HG02973 (cell line): Measurements from ENCODE around the gene NR5A1.

Experiments used
- ATAC-seq: cut with Tn5 transposase; IDR thresholded peaks from one replicate; pipeline ENCODE4 v1.9.1; 2021; ENCODE audit warnings: moderate library complexity; ENCODE audit not compliant: unreplicated experiment

NR5A1 gene

DNA sequence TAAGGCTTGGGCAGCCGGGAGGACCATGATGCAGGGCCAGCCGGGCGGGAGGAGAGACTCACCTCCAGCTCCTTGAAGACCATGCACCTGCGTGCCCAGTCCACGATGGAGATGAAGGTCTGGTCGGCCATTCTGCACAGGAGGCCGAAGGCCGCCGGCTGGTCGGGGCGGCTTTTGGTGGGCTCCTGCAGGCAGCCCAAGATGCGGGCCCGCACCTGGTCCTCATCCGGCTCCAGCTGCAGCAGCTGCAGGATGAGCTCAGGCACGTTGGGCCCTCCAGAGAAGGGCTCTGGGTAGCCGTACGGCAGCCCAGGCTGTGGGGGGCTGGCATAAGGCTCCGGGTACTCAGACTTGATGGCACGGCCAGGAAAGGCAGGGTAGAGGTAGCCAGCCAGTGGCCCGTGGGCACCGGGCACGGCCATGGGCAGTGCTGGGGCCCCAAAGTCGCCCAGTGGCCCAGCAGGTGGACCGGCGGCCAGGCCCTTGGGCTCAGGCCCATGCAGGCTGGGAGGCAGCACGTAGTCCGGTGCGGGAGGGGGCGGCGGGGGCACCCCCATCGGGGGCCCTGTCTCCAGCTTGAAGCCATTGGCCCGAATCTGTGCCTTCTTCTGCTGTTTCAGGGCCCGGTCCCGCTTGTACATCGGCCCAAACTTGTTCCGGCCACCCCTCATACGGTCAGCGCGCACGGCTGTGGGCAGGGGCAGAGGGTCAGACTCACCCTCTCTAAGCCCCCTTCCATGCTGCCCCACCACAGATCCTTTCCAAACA, 7.0 kb downstream of the NR5A1 start:
- no peak for ATAC-seq

DNA sequence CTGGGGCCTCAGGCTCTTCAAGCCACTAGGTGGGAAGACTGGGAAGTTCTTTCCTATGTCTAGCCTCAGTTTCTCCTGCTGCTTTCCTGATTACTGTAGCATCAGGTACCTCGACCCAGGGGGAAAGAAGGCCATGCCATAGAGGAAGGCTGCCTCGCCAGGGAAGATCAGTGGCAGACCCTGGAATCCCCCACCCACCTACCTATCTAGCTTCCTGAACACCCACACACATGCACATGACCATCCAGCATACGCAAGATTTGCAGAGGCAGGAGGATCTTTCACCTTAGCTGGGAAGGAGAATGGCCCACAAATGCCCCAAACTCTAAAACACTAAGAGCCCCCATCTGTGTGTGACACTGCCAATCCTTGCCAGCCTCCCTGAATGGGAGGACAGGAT, 8.0 kb downstream of the NR5A1 start:
- ATAC-seq = no peak

DNA sequence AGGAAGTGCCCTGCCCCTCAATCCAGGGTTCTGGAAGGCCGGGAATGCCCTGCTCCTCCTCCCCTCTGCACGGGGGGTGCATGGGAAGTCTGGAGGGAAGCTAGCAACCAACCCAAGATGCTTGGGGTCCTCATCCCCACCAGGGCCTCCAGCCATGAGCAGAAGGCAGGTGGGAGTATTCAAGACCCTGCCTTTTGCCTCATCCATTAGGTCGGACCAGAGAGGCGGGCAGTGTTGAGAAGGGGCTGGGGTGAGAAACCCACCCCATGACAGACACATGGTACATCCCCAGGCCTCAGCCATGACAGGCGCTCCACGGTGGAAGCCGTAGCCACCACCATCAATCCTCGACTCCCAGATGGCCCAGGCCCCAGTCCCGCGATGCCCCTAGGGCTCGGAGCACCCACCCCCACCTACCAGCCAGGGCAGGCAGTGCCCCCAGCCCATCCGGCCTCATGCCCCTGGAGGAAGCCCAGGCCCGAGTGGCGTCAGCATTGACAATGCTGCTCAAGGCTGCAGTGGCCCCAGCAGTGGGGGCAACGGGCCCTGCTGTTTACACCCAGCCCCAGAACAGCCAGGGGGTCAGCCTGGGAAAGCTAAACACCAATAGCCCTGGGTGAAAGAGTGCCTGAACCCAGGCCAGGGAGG, 8.6 kb downstream of the NR5A1 start:
- ATAC-seq = no peak

DNA sequence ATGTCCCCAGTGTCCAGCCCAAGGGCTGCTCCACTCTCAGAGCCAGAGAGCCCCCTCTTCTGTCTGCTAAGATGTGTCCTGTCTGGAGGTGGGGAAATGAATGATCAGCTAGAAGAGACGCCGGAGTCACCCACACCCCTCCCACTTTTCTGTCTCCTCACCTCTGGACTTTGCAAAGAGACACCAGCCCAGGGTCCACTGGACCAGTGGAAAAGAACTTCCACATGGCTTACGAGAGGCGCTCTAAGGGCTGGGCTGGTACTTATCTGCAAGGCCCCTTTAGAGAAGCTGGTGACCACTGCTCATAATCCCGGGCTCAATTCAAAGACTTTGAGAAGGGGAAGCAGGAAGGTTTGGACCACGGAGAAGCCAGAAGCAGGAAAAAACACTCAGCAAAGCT, 9.2 kb downstream of the NR5A1 start:
- ATAC-seq = no peak

DNA sequence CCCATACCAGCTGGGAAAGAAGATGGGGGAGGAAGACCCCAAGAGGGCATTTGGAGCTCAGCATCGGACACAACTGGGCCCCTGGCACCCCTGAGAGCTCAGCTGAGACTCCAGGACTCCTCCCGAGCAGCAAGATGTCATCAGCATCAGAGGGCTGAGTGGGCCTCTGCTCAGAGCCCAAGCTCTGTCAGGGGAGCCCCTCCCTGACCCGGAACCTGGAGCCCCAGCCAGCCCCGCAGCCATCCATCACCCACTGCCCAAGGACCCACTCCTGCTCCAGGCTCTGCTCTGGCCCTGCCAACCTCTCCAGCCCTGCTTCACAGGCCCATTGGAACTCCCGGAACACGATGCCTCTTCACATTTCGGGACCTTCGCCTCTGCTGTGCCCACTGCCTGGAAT, 9.8 kb downstream of the NR5A1 start:
- no peak for ATAC-seq

DNA sequence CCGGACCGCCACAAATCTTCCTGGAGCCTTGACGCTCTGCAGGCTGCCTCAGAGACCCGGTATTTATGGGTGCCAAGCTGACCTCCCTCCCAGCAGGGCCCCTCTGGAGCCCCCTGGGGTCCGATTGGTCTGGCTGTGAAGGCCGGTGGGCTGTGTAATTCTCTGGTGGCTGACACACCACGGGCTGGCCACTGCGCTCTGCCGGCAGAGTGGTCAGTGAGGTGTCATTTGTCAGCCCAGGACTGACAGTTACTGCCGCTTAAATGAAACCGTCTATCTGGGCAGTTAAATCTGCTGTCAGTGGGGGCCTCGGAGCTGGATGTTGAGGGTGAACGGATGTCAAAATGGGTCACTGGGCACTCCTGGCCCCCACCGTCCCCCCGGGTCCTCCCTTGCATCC, 10.7 kb downstream of the NR5A1 start:
- ATAC-seq = no peak

DNA sequence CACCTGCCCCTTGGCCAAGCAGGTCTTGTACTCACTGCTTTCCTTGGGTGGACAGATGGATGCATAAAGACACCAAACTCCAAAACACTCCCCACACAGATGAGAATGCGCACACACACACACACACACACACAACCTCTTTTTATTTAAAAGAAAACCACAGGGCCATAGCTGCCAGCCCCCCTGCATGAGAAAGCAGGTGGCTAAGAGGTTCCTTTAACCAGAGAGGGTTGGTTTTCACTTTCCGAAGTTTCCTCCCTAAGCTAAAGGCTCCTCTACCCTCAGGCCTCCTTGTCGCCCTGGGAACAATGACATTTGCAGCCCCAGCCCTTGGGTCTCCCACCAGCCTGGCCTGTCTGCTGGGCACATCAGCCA, 11.1 kb downstream of the NR5A1 start:
- no peak for ATAC-seq

DNA sequence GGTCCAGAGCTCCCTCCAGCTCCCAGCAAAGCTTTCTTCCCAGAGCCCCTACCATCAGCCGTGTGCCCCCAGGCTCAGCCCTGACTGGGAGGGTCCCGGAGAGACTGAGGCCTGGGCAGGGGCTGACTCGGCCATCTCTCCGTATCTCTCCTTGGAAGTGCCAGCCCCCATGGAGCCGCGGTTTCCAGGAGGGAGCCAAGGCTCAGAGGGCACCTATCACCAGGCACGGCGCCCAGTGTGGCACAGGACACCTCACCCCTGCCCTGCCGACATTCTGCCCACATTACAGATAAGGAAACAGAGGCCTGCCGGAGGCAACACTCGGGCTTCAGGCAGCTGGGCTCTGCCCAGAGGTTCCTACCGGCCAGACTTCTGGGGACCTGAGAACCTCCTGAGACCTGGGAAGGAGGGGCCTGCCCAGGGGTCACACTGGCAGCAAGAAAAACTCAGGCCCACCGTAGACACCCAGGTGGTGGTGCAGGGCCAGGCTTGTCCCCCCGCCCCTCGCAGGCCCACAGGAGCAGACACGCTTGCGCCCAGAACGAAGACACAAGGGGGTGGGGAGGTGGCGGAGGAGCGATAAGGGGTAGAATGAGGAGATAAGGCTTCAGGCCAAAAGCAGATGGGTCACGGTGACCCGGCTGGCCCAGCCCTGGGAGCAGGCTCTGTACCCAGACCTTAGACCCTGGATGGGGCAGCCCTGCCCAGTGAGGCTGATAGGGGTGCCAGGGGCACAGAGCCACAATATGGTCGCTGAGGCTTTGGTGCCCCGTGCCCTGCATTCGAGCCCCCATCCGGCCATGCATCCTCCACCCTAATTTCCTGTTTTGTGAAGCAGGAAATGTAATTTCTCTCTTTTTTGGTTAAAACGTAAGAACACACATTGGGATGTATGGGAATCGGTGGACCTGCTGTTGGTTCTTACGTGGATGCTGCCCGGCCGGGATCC, 11.8 kb downstream of the NR5A1 start:
- ATAC-seq = no peak

DNA sequence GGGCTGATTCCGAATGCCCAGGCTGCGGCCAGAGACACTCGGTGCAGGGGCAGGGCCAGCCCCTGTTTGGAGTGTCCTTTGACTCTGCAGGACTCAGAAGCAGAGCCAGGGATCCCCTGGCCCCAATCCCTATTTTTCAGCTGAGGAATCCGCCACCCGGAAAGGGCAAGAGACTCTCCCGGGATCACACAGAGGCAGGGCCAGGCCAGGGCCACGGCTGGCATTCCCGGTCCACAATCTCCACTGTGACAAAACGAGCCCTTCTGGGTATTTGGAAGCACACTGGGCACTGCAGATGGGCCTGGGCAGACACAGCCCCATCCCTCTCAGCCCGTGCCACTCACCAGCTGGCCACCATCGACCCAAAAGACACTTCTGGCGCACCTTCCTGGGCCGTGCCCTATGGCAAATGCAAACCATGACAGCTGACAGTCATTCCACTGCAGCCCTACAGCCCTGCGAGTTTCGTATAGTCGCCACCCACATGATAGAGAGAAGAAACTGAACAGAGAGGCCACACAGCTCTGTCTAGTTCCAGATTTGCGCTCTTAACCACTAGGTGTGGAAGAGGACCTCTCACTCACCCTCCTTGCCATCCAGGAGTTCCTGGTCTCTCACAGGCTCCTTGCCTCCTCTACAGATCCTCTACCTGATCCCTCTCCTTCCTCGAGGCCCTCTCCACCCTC, 13.3 kb downstream of the NR5A1 start:
- ATAC-seq = no peak

DNA sequence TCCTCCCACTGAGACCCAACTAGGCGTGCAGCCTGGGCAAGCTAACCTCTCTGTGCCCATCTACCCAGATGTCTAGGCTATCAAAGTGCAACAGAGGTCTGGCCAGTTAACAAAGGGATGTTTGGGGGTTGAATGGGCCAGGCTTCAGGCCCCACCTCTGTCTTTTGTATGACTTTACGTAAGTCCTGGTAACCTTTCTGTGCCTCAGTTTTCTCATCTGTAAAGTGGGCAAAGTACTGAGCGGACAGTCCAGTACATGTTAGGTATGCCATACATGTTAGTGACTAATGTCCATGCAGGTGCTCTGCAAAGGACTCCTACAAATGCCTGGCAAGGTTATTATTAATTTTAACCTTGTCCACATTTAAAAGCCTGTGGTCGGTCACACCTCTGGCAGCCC, 14.0 kb downstream of the NR5A1 start:
- no peak for ATAC-seq

DNA sequence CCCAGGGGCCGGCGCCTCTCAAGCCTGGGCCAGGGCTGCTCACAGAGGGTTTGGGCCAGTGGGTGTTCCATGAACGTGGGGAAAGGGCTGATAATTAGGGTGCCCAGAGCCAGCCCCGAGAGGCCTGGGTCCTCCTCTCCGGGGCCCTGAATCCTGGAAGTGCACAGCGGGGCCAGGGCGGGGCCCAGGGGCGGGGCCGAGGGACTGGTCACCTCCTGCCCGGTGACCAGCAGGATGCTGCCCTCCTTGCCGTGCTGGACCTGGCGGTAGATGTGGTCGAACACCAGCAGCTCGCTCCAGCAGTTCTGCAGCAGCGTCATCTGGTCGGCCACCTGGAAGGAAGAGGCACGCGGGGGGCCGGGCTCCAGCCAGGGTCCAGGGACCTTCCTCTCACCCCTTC, 14.4 kb downstream of the NR5A1 start:
- ATAC-seq = no peak

DNA sequence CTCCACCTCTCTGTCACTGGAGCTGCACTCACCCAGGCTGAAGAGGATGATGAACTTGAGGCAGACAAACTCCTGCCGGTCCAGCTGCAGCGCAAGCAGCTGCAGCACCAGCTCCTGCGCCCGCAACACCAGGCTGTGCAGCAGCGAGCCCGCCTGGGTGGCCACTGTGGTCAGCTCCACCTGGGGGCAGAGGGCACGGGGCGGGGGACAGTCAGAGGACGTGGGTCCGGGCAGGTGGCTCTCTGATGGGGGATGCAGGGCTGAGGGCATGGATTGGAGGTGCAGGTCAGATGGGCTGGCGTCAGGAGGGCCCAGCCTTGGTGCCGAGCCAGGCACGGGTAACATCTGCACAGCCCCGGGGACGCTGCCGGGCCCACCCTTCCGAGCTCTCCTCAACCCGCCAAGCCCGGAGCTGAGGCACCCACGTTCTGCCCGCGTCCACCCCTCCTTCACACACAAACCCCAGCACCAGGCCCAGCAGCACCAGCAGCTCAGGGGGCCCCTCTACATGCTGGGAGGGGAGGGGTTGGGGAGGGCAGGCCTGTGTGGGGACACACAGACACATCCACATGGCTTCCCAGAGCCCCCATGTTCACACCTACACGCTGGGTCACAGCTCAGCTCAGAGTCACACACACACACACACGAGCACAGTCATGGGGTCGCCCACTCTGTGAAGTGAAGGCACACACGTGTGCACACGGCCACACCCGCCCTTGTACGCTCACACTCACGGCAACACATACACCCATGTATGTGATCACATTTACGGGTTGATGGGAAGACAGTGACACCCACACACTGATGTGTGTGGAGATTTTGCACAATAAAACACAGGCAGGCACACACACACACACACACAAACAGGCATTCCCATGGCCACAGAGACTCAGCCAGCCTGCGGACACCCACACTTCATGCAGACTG, 15.9 kb downstream of the NR5A1 start:
- ATAC-seq = no peak

DNA sequence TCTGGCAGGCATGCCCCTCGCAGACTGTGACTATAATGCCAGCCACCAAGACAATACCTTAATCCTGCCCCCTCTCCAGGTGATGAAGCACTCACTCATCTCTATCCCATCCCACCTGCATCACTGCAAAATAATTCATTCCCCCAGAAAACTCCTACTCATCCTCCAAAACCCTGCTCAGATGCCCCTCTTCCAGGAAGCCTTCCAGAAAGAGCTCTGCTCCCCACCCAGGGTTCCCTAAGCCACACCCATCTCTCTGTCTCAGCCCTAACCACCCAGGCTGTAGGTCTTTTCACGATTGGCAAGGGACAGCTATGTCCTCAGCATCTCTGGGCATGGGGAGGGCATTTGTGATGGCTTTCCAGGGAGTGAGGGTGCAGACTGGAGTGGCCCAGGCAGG, 17.2 kb downstream of the NR5A1 start:
- no peak for ATAC-seq

DNA sequence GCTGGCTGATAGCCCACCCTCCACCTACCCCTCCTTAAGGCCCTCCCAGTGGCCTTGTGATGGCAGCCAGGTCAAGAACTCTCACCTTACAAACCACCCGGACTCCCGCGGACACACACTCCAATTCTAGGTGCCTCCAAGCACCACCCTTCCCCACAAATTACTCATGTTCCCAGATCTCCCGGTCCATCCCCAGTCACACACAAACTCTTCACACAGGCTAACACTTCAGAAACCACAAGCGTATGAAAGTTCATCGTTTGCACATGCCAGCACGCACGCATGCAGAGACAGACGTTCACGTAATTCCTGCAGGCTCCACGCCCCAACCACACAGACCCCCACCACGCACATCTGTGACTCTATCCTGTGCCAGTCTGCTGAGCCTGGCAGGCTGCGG, 18.0 kb downstream of the NR5A1 start:
- ATAC-seq = no peak

DNA sequence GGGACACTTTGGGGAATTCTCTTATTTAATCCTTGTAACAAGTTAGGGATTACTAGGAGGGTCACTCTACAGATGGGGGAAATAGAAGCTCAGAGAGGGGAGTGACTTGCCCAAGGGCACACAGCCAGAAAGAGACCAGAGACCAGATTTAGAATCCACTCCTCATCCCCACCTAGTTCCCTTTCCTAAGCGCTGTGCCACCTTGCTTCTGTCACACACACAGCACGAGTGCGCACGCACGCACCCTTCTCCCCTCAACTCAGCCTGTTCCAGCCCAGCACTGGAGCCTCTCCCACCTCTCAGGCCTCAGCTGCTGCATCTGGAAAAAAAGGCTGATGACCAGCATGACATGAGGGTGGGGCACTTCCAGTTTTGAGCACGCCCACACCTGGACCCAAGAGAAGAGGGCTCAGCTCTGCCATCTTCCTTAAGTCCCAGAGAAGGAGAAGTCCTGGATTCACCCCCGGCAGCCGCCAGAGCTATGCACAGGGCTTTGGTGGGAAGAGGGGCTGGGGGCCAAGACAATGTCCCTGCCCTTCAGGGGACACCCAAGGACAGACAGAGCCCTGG, 18.5 kb downstream of the NR5A1 start:
- no peak for ATAC-seq

DNA sequence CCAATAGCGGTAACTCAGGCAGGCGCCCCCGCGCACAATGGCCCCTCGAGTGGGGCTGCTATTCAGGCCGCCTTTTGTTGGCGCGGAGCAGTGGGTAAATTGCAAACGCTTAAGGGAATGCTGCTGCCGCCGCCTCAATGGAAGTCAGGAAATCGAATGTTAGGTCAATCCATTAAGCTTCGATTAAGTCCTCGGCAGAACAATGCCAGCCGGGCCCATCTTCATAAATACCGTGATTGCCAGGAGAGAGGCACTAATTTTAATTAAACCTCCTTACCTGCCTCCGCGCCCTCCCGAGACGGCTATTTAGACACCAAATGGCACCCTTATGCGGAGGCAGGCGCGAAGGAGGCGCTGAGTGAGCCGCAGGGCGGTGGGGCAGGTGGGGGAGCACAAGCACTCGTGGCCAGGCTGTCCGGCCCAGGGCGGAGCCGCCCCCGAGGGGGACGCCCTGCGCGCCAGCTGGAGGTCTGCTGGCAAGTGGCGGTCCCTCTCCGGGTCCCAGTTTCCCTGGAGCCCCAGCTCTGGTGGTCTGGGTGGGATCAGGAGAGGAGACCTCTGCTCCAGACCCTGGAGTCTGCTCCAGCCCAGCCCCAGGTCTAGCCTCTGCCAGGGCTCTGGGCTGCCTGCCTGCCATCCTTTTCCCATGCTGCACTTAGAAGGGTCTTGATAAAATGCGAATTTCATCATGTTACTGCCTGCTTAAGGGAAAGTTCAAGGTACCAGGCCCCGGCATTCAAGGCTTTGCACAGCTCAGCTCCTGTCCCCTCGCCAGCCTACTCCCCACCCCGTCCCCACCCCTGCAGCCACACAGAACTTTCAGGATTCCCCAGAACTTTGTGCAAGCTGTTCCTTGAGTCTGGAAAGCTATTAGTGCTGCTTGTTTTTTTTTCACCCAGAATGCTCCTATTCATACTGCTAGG, 19.7 kb downstream of the NR5A1 start:
- ATAC-seq = no peak

DNA sequence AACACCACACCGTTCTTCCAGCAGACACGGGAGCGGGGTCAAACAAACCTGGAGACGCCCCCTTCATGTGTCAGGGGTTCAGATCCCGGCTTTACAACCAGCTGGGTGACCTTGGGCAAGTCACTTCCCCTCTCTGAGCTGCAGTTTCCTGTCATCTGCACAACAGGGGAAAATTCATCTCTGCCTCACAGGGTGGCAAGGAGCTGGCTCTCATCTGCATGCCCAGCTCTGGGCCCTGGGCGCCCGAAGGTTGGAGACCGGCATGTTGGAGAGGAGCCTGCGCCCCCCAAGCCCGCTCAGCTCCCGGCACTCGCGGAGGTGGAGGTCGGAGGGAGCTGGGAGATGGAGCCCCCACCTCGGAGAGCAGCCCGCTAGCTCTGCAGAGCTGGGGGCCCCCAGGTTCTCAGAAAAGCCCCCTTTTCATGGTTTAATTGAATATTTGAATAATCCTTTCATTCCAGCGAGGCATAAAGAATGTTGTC, 20.4 kb downstream of the NR5A1 start:
- ATAC-seq = no peak

DNA sequence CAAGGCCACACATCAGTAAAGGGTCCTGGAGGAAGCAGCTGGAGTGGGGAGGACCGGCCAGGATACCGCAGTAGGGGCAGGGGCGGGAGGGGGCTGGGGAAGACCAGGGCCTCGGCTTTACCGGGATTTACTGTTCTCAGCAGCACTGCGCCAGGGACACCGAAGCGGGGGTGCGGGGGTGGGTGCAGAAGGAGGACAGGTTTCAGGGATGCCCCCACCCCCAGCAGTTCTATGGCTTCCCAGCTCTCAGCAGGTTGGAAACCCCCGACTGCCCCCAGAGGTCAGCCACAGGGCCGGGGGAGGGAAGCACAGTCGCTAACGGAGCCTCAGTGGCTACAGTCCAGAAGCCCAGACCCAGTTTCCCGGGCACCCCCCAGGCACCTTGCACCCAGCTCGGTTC, 21.3 kb downstream of the NR5A1 start:
- no peak for ATAC-seq

DNA sequence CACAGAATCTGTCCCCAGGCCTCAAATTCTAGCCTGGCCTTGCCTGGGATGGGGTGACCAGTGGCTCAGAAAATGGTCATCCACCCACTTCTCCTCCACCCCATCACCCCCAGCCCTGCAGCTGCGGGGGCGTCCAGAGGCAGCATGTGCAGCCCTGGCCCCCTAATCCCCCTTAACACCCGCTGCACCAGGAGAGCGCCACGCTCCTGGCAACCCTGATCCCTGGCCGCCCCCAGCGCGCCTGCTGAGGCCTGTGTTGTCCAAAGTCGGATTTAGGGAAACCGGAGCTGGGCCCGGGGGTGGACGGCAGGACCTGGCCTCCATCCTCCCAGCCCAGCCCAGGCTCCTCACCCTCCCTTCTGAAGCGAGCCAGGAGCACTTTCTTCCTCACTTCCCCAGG, 22.0 kb downstream of the NR5A1 start:
- no peak for ATAC-seq
